HepG2 (cell line): Measurements from ENCODE around the gene TPGS1. TPM values are rescaled to one million over a fixed set of nuclear protein-coding genes. Genes with fewer than 3 reads are reported as not detected.

ENCODE experiments used
- ATAC-seq: fragments of 200-7000 bp; cut with Tn5 transposase; 3 replicates; pipeline ENCODE4 v1.9.1; 2020; ENCODE audit warnings: mild to moderate bottlenecking, moderate library complexity
- BruUV-seq: library from RNA; stranded (reverse); fragments of 400-500 nt; replicated peaks from 2 replicates; lab custom pipeline; 2021; lab: Mats Ljungman, UMichigan
- CTCF ChIA-PET: fragments of 300-600 bp; formaldehyde crosslinking; extraction: SDS; loops from one replicate; lab custom pipeline; 2021; ENCODE audit warnings: low total read pairs, inconsistent platforms, low intra/inter-chr PET ratio; lab: Yijun Ruan, JAX
- POLR2A ChIA-PET: fragments of 350-600 bp; sonication (Branson Sonifier 250); formaldehyde crosslinking; loops from one replicate; lab custom pipeline; 2020; ENCODE audit warnings: antibody characterized with exemption, inconsistent platforms; lab: Yijun Ruan, JAX
- DNase-seq: peaks from one replicate; pipeline ENCODE4 v3.0.0-alpha.2; 2015; ENCODE audit warnings: low spot score
- FAIRE-seq: peaks from 3 replicates; lab custom pipeline; 2011; peaks lifted over from hg19 to GRCh38; lab: Jason Lieb, UNC
- H2AFZ ChIP-seq: one replicate; pipeline ENCODE4 v1.6.1; 2011; ENCODE audit warnings: low read length, inconsistent platforms
- H3K27ac ChIP-seq: fragments of 300-600 bp; 3 replicates; pipeline ENCODE4 v1.8.0; 2011; ENCODE audit warnings: mixed run types, mild to moderate bottlenecking, mixed read lengths, low read length, inconsistent platforms; ENCODE audit not compliant: insufficient read depth; ENCODE audit errors: extremely low read length
- H3K27me3 ChIP-seq, 2 experiments: fragments of 200-600 bp in 1 of 2; 2 replicates in 1 of 2; 3 replicates in 1 of 2; pipeline versions ENCODE4 v1.6.0 to v1.8.0; 2011; ENCODE audit warnings: low read length in 2 of 2, mild to moderate bottlenecking in 2 of 2, moderate library complexity in 2 of 2, inconsistent platforms in 1 of 2; ENCODE audit not compliant: insufficient read depth in 2 of 2, control insufficient read depth in 1 of 2
- H3K36me3 ChIP-seq, 2 experiments: fragments of 200-600 bp in 1 of 2; replicated peaks in 1 of 2; 2 replicates in 1 of 2; 3 replicates in 1 of 2; pipeline versions ENCODE4 v1.5.1 to v1.8.0; 2011; ENCODE audit warnings: low read length in 2 of 2, inconsistent platforms in 1 of 2; ENCODE audit not compliant: insufficient read depth in 2 of 2, control insufficient read depth in 1 of 2
- H3K4me1 ChIP-seq: 2 replicates; pipeline ENCODE4 v1.5.1; 2012; ENCODE audit warnings: low read length, inconsistent platforms; ENCODE audit not compliant: insufficient read depth
- H3K4me2 ChIP-seq: 2 replicates; pipeline ENCODE4 v1.6.0; 2011; ENCODE audit warnings: low read depth, low read length, inconsistent platforms
- H3K4me3 ChIP-seq, 3 experiments: fragments of 200-600 bp in 1 of 3; sonication (generic), shearing (Covaris generic) in 1 of 3; replicated peaks in 1 of 3; 2 replicates each; pipeline ENCODE4 v1.5.1; 2011 to 2016; ENCODE audit warnings: low read length in 3 of 3, inconsistent platforms in 2 of 3, low read depth in 2 of 3, mild to moderate bottlenecking in 2 of 3, control low read depth in 1 of 3, mixed read lengths in 1 of 3; ENCODE audit not compliant: insufficient read depth in 1 of 3
- H3K79me2 ChIP-seq: one replicate; pipeline ENCODE4 v1.6.1; 2011; ENCODE audit warnings: low read length, inconsistent platforms; ENCODE audit not compliant: insufficient read depth
- H3K9ac ChIP-seq: 2 replicates; pipeline ENCODE4 v1.6.0; 2011; ENCODE audit warnings: mild to moderate bottlenecking, low read depth, low read length, inconsistent platforms; ENCODE audit not compliant: insufficient read depth
- H3K9me3 ChIP-seq: 2 replicates; pipeline ENCODE4 v1.5.1; 2012; ENCODE audit warnings: mild to moderate bottlenecking, low read length
- H4K20me1 ChIP-seq: 2 replicates; pipeline ENCODE4 v1.6.0; 2011; ENCODE audit warnings: inconsistent platforms, mild to moderate bottlenecking, low read length, moderate library complexity; ENCODE audit not compliant: insufficient read depth
- AGO2 ChIP-seq: fragments of 200-400 bp; formaldehyde crosslinking; optimal IDR thresholded peaks from 2 replicates; pipeline ENCODE3; 2017; ENCODE audit warnings: mild to moderate bottlenecking, low read depth, low read length, moderate library complexity
- HES4 ChIP-seq: sonication (generic); formaldehyde crosslinking; IDR thresholded peaks from 2 replicates; pipeline ENCODE4 v1.9.0; 2021; ENCODE audit warnings: mild to moderate bottlenecking, missing genetic modification reagents, borderline replicate concordance
- POLR2A ChIP-seq, 2 experiments: IDR thresholded peaks; 2 replicates each; pipeline ENCODE4 v1.6.1; 2011; ENCODE audit warnings: low read depth in 2 of 2, low read length in 2 of 2, mild to moderate bottlenecking in 1 of 2, moderate library complexity in 1 of 2; ENCODE audit not compliant: insufficient read depth in 1 of 2
- POLR2G ChIP-seq: fragments of 200-400 bp; formaldehyde crosslinking; IDR thresholded peaks from 2 replicates; pipeline ENCODE4 v1.6.1; 2018; ENCODE audit warnings: mild to moderate bottlenecking, low read depth, low read length, moderate library complexity
- PTBP1 ChIP-seq: fragments of 200-400 bp; formaldehyde crosslinking; IDR thresholded peaks from 2 replicates; pipeline ENCODE4 v1.6.1; 2018; ENCODE audit warnings: low read length, low read depth; ENCODE audit not compliant: poor library complexity, severe bottlenecking
- RBFOX2 ChIP-seq: fragments of 200-400 bp; formaldehyde crosslinking; IDR thresholded peaks from 2 replicates; pipeline ENCODE4 v1.6.1; 2017; ENCODE audit warnings: low read depth, mild to moderate bottlenecking, low read length
- REST ChIP-seq, 2 experiments: IDR thresholded peaks; 2 replicates each; pipeline ENCODE4 v1.6.1; 2011 to 2012; ENCODE audit warnings: low read length in 2 of 2, borderline replicate concordance in 1 of 2, low read depth in 1 of 2, mild to moderate bottlenecking in 1 of 2, moderate library complexity in 1 of 2
- SNRNP70 ChIP-seq: fragments of 200-400 bp; formaldehyde crosslinking; IDR thresholded peaks from 2 replicates; pipeline ENCODE4 v1.6.1; 2017; ENCODE audit warnings: mild to moderate bottlenecking, low read depth, low read length, moderate library complexity
- SSRP1 ChIP-seq: IDR thresholded peaks from 2 replicates; pipeline ENCODE4 v1.6.1; 2016; ENCODE audit warnings: control low read depth
- ZNF18 ChIP-seq: sonication (generic); formaldehyde crosslinking; IDR thresholded peaks from 2 replicates; pipeline ENCODE4 v1.8.0; 2022; ENCODE audit warnings: mild to moderate bottlenecking, missing genetic modification reagents; ENCODE audit not compliant: insufficient replicate concordance
- ZNF224 ChIP-seq: sonication (generic); formaldehyde crosslinking; IDR thresholded peaks from 2 replicates; pipeline ENCODE4 v1.5.0; 2020; ENCODE audit warnings: mild to moderate bottlenecking, missing genetic modification reagents
- ZNF263 ChIP-seq: sonication (generic); formaldehyde crosslinking; IDR thresholded peaks from 2 replicates; pipeline ENCODE4 v1.4.0; 2020; ENCODE audit warnings: missing genetic modification reagents
- ZNF276 ChIP-seq: sonication (generic); formaldehyde crosslinking; IDR thresholded peaks from 2 replicates; pipeline ENCODE4 v1.4.0; 2020; ENCODE audit warnings: mild to moderate bottlenecking, low read depth, missing genetic modification reagents
- WGBS: methylation state at CpG from one replicate; pipeline ENCODE4 v1.1.6; 2017; ENCODE audit warnings: low lambda C conversion rate; 5-methylcytosine and 5-hydroxymethylcytosine counted together
- in situ Hi-C: cut with HindIII; loops from 2 replicates; pipeline ENCODE4 v1.10.0; 2017; ENCODE audit warnings: low pct_unique_long_range_greater_than_20kb; ENCODE audit not compliant: extremely low pct_ligation_motif_present
- intact Hi-C: fragments of 100-400 bp; cut with micrococcal nuclease; formaldehyde crosslinking; loops from one replicate; pipeline ENCODE4 v1.10.0; 2022; ENCODE audit not compliant: unreplicated experiment
- polyA plus RNA-seq, 8 experiments: library from polyadenylated mRNA; depleted of rRNA in 3 of 8; stranded (reverse) in 7 of 8; unstranded in 1 of 8; fragments of >200 nt; fragmentation: Illumina TruSeq in 4 of 8; extraction: Trizol in 4 of 8; gene quantifications; 2 replicates each; pipeline versions ENCODE4 v1.2.1 to v1.2.3, GENCODE V29; 2011 to 2016; ENCODE audit warnings: low read depth in 4 of 8, missing spikeins in 1 of 8, mixed read lengths in 1 of 8; ENCODE audit not compliant: insufficient read depth in 1 of 8
- total RNA-seq, 5 experiments: library from RNA; depleted of rRNA; stranded (reverse); fragments of >200 nt; fragmentation: Illumina TruSeq; extraction: Trizol; gene quantifications; 2 replicates each; pipeline ENCODE4 v1.2.3, GENCODE V29; 2016; ENCODE audit warnings: low read depth in 1 of 5

The TPGS1 gene
- total and polyA plus RNA-seq, 2 of the 13 experiments (the other 11 are each of a cell fraction or from before 2014, with no cell fraction given), result 1.1 to 6.2 TPM

- Histone ChIP-seq H3K79me2 (no peaks in the 10 kb centered on the region), H3K9me3 (no peaks in the 10 kb centered on the region), H4K20me1 (peaks cover 2% of the 10 kb centered on the region; the same call in 1 of the 2 replicates), H3K27ac (no peak within 1 kb of the TSS), H3K27me3 (peaks cover 0 to 8% of the 10 kb centered on the region in 2 experiments; a peak in 2 of 5 replicates), H3K4me1 (no peaks in the 10 kb centered on the region), H3K9ac (no peak within 1 kb of the TSS), H2AFZ (no peak within 1 kb of the TSS), H3K36me3 (peaks cover 4 to 19% of the 10 kb centered on the region in 2 experiments; a peak in 2 of 5 replicates), H3K4me2 (no peak within 1 kb of the TSS), H3K4me3 (no peak within 1 kb of the TSS)
- FAIRE-seq (no peak), ATAC-seq (peak; percentile 13), DNase-seq (no peak)
- ChIA-PET CTCF (no interaction called here), POLR2A (no interaction called here)
- 92% methylated on average over 13 of the region's 31 CpGs for WGBS
- intact Hi-C loops, result no loop called here
- no TSS peak for BruUV-seq
- in situ Hi-C loops, result no loop called here
- TF ChIP-seq ZNF224 (CRISPR knock-in tag), result no peak
- TF ChIP-seq ZNF263 (CRISPR knock-in tag), result no peak
- no peak for TF ChIP-seq ZNF276 (CRISPR knock-in tag)
- TF ChIP-seq POLR2A (IDR thresholded peaks at IDR 0.05; ENCODE audit: insufficient read depth in 1 of 2, low read depth in 2 of 2, low read length in 2 of 2), result peak in 1 of 2 experiments; percentile 46; a peak in 2 of 4 replicates
- TF ChIP-seq ZNF18 (CRISPR knock-in tag), result no peak
- 0 out of 2 replicates have a peak, but pooled peaks have one; percentile 40 for TF ChIP-seq SSRP1 (CRISPR knock-in tag)
- TF ChIP-seq HES4 (CRISPR knock-in tag), result no peak
- TF ChIP-seq REST (IDR thresholded peaks at IDR 0.05; ENCODE audit: borderline replicate concordance in 1 of 2, low read depth in 1 of 2, low read length in 2 of 2), result no peak
- TF ChIP-seq POLR2G, result peak; percentile 54; the same call in 1 of the 2 replicates
- peak; percentile 95 for TF ChIP-seq AGO2
- no peak for TF ChIP-seq SNRNP70
- TF ChIP-seq RBFOX2, result 0 out of 2 replicates have a peak, but pooled peaks have one; percentile 34
- peak; percentile 14 for TF ChIP-seq PTBP1
These were observed 36.8 kb downstream of the TPGS1 start, which contains the start of gene GZMM for GRCh38 chr19:543910-544608. GZMM (plus strand) TSS chr19:544053; CDS start chr19:544072, 19 bp downstream.
